ENCODE results near the gene DRAXIN.
A peak's percentile ranks its signal among the peaks of the same experiment; 100 is the strongest.

Gene DRAXIN

GRCh38 chr1:11690397-11691301 lies 861 bp upstream of the DRAXIN start:
- DNase-seq (ENCODE audit: low spot score) = peak; percentile 76

GRCh38 chr1:11691928-11692711 lies 610 bp downstream of the DRAXIN start:
- DNase-seq (ENCODE audit: low spot score) = no peak

GRCh38 chr1:11693024-11693590 lies 1.6 kb downstream of the DRAXIN start:
- DNase-seq (ENCODE audit: low spot score) = peak; percentile 71

GRCh38 chr1:11693917-11694316 lies 2.4 kb downstream of the DRAXIN start:
- no peak for DNase-seq (ENCODE audit: low spot score)

GRCh38 chr1:11695861-11696260 lies 4.4 kb downstream of the DRAXIN start:
- DNase-seq (ENCODE audit: low spot score) = no peak

DNA sequence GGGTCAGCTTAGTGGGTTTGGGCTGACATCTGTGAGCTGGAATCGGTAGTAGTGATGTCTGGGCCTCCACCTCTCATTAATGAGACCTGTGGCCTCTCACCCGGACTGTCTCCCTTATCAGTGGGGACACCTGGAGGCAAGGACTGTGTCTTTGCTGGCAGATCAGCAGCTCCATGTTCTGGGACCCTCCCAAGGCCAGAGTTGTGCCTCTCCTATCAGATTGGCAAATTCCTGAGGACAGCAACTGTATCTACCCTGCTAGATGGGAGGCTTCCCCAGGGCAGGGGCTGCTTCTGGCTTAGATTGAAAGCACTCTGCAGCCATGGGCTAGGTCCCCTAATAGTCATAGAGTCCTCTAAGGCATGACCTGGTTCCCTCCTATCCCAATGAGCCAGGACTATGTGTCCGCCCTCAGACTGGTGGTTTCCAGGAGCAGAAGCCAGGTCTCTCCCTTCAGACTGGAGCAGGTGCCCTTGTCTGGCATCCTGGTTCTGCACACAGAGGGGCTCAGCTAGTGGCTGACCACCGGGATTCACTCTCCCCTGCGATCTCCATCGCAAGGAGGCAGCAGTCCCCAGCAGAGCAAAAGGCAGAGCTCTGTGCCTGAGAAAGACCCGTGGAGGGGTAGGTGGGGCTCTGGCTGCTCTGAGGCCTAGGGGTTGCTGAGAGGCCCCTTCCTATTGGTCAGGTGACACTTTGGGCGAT lies 5.8 kb downstream of the DRAXIN start:
- no peak for DNase-seq (ENCODE audit: low spot score)

- DNase-seq (ENCODE audit: low spot score) = no peak
Measured at GRCh38 chr1:11697893-11698210, 6.3 kb downstream of the DRAXIN start.

DNA sequence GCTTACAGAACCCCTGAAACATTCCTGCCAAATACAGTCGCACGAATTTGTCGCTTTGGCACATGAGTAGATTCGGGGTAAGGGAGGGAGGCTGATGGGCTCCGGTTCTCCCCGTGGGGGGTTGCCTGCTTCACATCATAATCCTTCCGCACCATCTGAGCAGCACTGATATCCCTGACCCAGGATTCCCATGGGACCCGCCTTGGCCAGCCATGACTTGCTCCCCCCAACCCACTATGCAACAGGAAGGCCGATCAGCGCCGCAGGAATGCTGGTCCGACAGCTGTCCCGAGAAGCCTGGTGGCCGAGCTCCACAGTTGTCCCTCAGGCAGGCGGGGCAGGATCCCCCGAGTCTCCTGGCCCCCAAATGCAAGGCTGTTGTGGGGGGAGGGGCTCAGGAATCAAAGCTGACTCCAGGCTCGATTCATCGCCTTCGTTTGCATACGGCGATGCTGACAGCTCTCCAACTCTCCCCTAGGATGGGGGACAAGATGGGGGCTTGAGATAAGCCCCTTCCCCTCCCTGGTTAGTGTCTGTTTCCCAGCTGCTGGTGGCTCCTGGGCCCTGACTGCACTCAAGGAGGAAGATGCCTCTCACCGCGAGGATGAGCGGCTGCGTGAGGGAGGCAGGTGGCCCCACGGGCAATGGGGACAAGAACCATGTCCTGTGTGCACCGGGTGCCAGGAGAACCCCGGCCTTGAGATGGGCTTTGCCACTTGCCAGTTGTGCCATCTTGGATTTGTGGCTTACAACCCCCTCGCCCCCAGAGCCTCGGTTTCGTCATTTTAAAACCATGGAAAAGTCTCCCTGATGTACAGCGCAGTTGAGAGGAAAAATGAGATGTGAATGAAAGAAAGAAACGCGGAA lies 9.3 kb downstream of the DRAXIN start:
- DNase-seq (ENCODE audit: low spot score) = no peak

DNA sequence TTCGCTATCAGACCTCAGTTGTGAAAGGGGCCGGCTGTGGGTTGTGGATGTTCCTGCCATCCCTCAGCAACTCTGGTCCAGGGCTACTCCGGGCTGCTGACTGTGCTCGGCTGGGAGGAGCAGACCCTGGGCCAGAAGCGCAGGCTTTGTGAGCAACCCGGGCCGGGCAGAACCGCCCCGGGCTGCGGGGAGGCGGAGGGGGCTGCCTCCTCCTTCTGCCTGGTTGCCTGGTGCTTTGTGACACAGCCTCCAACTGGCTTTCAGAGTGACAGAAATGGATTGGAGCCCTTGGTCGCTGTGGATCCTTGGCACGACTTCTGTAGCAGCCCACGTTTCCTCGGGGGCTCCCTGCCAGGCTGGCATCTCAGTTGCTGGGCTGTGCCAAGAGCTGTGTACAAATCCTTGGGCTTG lies 10.0 kb downstream of the DRAXIN start:
- DNase-seq (ENCODE audit: low spot score) = no peak

- DNase-seq (ENCODE audit: low spot score) = no peak
Measured at GRCh38 chr1:11701981-11702803, 10.7 kb downstream of the DRAXIN start.

DNA sequence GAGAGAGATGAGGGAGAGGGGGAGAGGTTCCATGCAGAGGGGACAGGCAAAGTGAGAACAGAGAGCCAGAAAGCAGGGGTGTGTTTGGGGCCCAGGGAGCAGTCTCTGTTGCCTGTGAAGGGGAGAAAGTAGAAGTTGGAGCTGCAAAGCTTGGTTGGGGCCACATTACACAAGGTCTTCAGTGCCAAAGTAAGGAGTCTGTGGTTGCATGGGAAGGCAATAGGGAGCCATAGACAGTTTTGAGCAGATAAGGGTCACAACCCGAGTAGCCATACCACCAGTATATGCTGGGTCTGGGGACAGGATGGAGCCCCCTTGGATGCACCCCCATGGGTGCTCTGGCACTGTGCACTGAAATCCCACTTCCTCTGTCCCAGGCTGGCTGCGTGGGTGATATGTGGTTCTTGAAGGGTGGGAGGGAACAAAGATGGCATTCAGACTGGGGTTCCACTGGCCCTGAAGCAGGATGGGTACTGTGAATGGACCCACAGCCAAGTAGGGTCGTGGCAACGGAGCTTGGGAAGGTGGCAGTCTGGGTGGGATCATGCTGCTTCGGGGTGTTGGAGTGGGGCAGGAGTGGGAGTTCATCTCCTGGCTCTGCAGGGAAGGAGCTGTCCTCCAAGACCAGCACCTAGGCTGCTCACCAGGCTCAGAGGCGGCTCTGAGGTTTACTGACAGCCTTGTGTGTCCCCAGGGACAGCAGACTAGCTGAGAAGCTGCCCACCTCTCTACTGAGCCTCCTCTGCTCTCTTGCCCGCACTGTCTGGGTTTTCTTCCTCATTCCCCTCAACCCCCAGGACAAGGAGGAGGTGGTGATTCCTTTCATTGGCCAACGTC lies 12.1 kb downstream of the DRAXIN start:
- DNase-seq (ENCODE audit: low spot score) = no peak

GRCh38 chr1:11704194-11704529 lies 12.7 kb downstream of the DRAXIN start:
- no peak for DNase-seq (ENCODE audit: low spot score)

DNA sequence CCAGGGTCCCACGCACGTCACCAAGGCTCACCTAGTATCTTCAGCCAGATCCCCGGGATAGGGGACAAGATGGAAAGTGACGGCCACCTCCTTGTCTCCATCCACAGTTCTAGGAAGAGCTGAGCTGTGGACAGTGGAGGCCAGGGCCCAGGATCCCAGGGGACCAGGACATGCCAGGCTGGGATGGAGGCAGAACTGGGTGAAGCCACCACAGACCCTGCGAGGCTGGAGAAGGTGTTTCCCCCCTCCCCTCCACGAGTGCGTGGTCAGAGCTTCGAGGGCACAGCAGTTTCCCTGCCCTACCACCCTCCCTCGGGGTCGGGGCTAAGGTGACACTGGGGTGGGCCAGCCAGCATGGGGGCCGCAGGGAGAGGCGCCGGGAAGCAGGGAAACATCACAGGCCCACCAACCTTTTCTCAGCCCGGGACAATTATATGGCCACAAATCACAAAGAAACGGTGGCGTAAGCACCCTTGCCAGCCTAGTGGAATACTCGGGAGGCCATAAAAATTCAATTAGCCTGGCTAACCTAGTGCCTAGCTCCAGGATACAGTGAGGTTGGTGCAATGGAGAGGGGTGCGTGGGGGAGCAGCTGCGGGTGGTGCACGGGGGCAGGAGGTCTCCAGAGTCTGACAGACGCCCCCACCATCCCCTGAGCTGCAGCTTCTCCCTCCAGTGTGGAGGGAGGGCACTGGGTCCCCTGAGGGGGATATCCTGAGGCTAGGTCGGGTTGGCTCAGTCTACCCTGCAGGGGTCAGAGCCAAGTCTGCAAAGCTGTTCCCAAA lies 13.4 kb downstream of the DRAXIN start:
- no peak for DNase-seq (ENCODE audit: low spot score)

GRCh38 chr1:11705596-11705995 lies 14.1 kb downstream of the DRAXIN start:
- DNase-seq (ENCODE audit: low spot score) = no peak

- DNase-seq (ENCODE audit: low spot score) = no peak
Measured at GRCh38 chr1:11706292-11706691, 14.8 kb downstream of the DRAXIN start.

DNA sequence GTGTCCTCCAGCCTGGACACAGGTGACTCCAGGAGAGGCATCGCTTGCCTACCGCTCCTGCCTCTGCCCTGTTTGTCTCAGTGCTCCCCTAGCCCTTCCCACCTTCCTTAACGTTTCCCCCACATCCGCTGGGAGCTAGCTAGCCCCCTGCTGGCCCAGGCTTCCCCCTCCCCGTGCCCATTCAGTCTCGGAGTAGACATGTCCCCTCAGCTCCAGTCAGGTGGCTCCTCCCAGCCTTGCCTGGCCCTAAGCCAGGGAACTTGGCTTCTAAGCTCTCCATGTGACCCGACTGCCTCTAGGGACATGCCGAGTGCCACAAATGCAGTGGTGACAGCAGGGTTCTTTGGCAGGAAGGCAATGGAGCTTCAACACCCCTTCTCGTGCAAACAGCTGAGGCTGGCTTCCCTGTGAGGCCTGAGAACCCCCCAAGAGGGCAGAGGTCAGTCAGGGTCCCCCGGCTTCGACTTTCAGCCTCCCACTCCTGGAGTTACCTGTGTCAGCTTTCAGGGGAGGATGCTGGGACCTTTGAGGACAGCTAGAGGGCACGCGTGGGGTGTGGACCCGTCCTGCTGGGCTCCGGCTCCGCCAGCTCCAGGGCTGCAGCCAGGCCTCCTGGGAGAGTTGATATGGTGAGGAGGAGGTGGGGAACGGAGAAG lies 16.2 kb downstream of the DRAXIN start:
- DNase-seq (ENCODE audit: low spot score) = peak; percentile 34

- no peak for DNase-seq (ENCODE audit: low spot score)
Measured at GRCh38 chr1:11708554-11709350, 17.2 kb downstream of the DRAXIN start.

Data from SW480 (cell line).